ENCODE data around the gene RPL35A. TPM values are rescaled to one million over a fixed set of nuclear protein-coding genes. Genes with fewer than 3 reads are reported as not detected.

RPL35A gene
- total and polyA plus RNA-seq, 2 of the 8 experiments (the other 6 are each of a cell fraction or from before 2014, with no cell fraction given) = 695 to 1,393 TPM

- Histone ChIP-seq H3K23me2 (ENCODE audit: low read depth, low read length) (no peaks in the 10 kb centered on the region), H3K14ac (ENCODE audit: insufficient read length) (no peak overlapping the region), H3K36me3 (ENCODE audit: control insufficient read depth in 2 of 4, insufficient read depth in 4 of 4, low read length in 3 of 4) (no peaks in the 10 kb centered on the region), H3K23ac (ENCODE audit: insufficient read length) (no peak overlapping the region), H3K27ac (ENCODE audit: low read depth, low read length) (no peak overlapping the region), H3K4me1 (replicated peaks in 1 of 4; ENCODE audit: control insufficient read depth in 3 of 4, insufficient read depth in 4 of 4, low read length in 3 of 4) (no peaks in the 10 kb centered on the region), H2BK5ac (ENCODE audit: low read depth, low read length) (no peak overlapping the region), H4K8ac (ENCODE audit: extremely low read depth, insufficient read depth, low read length) (no peak overlapping the region), H2BK20ac (ENCODE audit: low read length) (no peak overlapping the region), H4K91ac (replicated peaks; ENCODE audit: insufficient read length, low read length) (no peak overlapping the region), H3K9me3 (ENCODE audit: insufficient read depth in 2 of 2, low read depth in 1 of 2, low read length in 1 of 2) (no peaks in the 10 kb centered on the region), H2BK15ac (ENCODE audit: low read length) (no peak overlapping the region), H2BK12ac (ENCODE audit: low read depth, low read length) (no peak overlapping the region), H3K4me2 (ENCODE audit: insufficient read depth in 1 of 2, low read depth in 2 of 2, low read length in 2 of 2) (no peak overlapping the region), H3K56ac (replicated peaks; ENCODE audit: insufficient read length, low read depth, low read length) (no peak overlapping the region), H3K79me1 (ENCODE audit: low read depth, low read length) (no peaks in the 10 kb centered on the region), H4K20me1 (replicated peaks in 1 of 2; ENCODE audit: control insufficient read depth in 1 of 2, insufficient read depth in 2 of 2, low read length in 2 of 2) (no peaks in the 10 kb centered on the region), H3K9ac (replicated peaks in 1 of 4; ENCODE audit: extremely low read depth in 1 of 4, low read depth in 3 of 4, low read length in 3 of 4) (no peak overlapping the region), H2AK5ac (ENCODE audit: low read depth, low read length) (no peak overlapping the region), H2AFZ (ENCODE audit: low read length) (no peak overlapping the region), H3K4me3 (ENCODE audit: extremely low read depth in 1 of 4, insufficient read depth in 2 of 4, low read depth in 3 of 4, low read length in 4 of 4) (no peak overlapping the region), H3K18ac (ENCODE audit: extremely low read depth, low read length) (no peak overlapping the region), H2BK120ac (replicated peaks; ENCODE audit: low read depth, low read length) (no peak overlapping the region), H3K79me2 (ENCODE audit: control insufficient read depth in 1 of 2, insufficient read depth in 2 of 2, low read length in 2 of 2) (no peaks in the 10 kb centered on the region), H4K5ac (ENCODE audit: insufficient read length, low read depth, low read length) (no peak overlapping the region), H3K4ac (replicated peaks; ENCODE audit: insufficient read length, low read depth, low read length) (no peak overlapping the region), H3K27me3 (replicated peaks in 1 of 4; ENCODE audit: control insufficient read depth in 3 of 4, extremely low read depth in 1 of 4, insufficient read depth in 3 of 4, low read length in 3 of 4) (no peaks in the 10 kb centered on the region)
- DNase-seq (ENCODE audit: low read depth in 1 of 2, low spot score in 2 of 2) (no peak), FAIRE-seq (no peak)
- TF ChIP-seq EP300 (IDR thresholded peaks at IDR 0.05; ENCODE audit: borderline replicate concordance in 1 of 2, low read depth in 2 of 2, low read length in 2 of 2) = no peak
- no peak for TF ChIP-seq FOSL1 (IDR thresholded peaks at IDR 0.05; ENCODE audit: insufficient read depth, low read depth, low read length)
- no peak for TF ChIP-seq CEBPB (IDR thresholded peaks at IDR 0.05; ENCODE audit: low read depth, low read length)
- no peak for TF ChIP-seq CTBP2 (IDR thresholded peaks at IDR 0.05; ENCODE audit: borderline replicate concordance, insufficient read depth, insufficient read length, low read length)
- TF ChIP-seq KDM1A (IDR thresholded peaks at IDR 0.05; ENCODE audit: borderline replicate concordance, low read length) = no peak
- TF ChIP-seq SAP30 (IDR thresholded peaks at IDR 0.05; ENCODE audit: insufficient read depth, insufficient replicate concordance, low read length) = no peak
- TF ChIP-seq E2F6 (IDR thresholded peaks at IDR 0.05) = no peak
- no peak for TF ChIP-seq RNF2 (IDR thresholded peaks at IDR 0.05; ENCODE audit: borderline replicate concordance, low read depth, low read length, missing control alignments, poor library complexity, severe bottlenecking)
- 82% methylated on average over 3 of the region's 3 CpGs; no CpG with 5 or more reads in 1 of the 2 experiments for WGBS, 2 experiments (ENCODE audit: extremely low coverage in 1 of 2, insufficient coverage in 1 of 2, insufficient read length in 1 of 2, insufficient replicate concordance in 2 of 2, low coverage in 1 of 2, low lambda C conversion rate in 2 of 2, missing lambda C conversion rate in 1 of 2)
- POLR2A ChIA-PET (ENCODE audit: partially characterized antibody) = interaction anchor here (0.9 kb wide), 1 partner anchor 44 kb away, joined by 4 read pairs; no protein-coding TSS in a partner anchor
- CTCF ChIA-PET (ENCODE audit: partially characterized antibody) = interaction anchor here (0.6 to 1.9 kb wide), 11 partner anchors 9 to 188 kb away, joined by 3 to 8 read pairs (median 4); no protein-coding TSS in a partner anchor
Measured at GRCh38 chr3:197906850-197907187, 43.2 kb upstream of the RPL35A start.
